Esophagus muscularis mucosa (tissue), 4 donors: Measurements from ENCODE around the gene HMOX1. TPM values are rescaled to one million over a fixed set of nuclear protein-coding genes. Genes with fewer than 3 reads are reported as not detected.

ENCODE experiments used
- DNase-seq: peaks from one replicate; pipeline ENCODE4 v3.0.0-alpha.2; 2017; ENCODE audit errors: extremely low spot score
- H3K27ac ChIP-seq, 4 donors: fragments of 200-600 bp; sonication (generic); replicated peaks in 1 of 4; 1 replicate in 3 of 4; 2 replicates in 1 of 4; pipeline ENCODE4 v1.5.1; 2016 to 2019; ENCODE audit warnings: mild to moderate bottlenecking in 1 of 4
- H3K27me3 ChIP-seq, 4 donors: fragments of 200-600 bp; sonication (generic); one replicate each; pipeline versions ENCODE4 v1.5.1 to v1.6.0; 2016 to 2019
- H3K36me3 ChIP-seq, 4 donors: fragments of 200-600 bp; sonication (generic); one replicate each; pipeline ENCODE4 v1.5.1; 2016 to 2019
- H3K4me1 ChIP-seq, 4 donors: fragments of 200-600 bp; sonication (generic); one replicate each; pipeline ENCODE4 v1.5.1; 2016 to 2019
- H3K4me3 ChIP-seq, 4 donors: fragments of 200-600 bp; sonication (generic); 1 replicate in 2 of 4; 2 replicates in 2 of 4; pipeline ENCODE4 v1.5.1; 2016 to 2019; ENCODE audit warnings: mild to moderate bottlenecking in 4 of 4, moderate library complexity in 1 of 4
- H3K9me3 ChIP-seq, 4 donors: fragments of 200-600 bp; sonication (generic); 1 replicate in 3 of 4; 2 replicates in 1 of 4; pipeline ENCODE4 v1.5.1; 2016 to 2019
- CTCF ChIP-seq, 3 experiments: fragments of 200-600 bp in 2 of 3; fragments of 450-650 bp in 1 of 3; sonication (generic) in 2 of 3; IDR thresholded peaks; one replicate each; pipeline ENCODE4 v1.5.1; 2017 to 2019; ENCODE audit warnings: antibody characterized with exemption in 3 of 3, mild to moderate bottlenecking in 2 of 3, moderate library complexity in 1 of 3
- EP300 ChIP-seq: sonication (generic); formaldehyde crosslinking; IDR thresholded peaks from one replicate; pipeline ENCODE4 v1.6.1; 2017; ENCODE audit warnings: antibody characterized with exemption
- POLR2A ChIP-seq: fragments of 450-650 bp; IDR thresholded peaks from one replicate; pipeline ENCODE4 v1.6.1; 2017; ENCODE audit warnings: antibody characterized with exemption, moderate library complexity, mild to moderate bottlenecking, low read depth
- POLR2AphosphoS5 ChIP-seq, 2 donors: sonication (generic); formaldehyde crosslinking; IDR thresholded peaks; one replicate each; pipeline ENCODE4 v1.6.1; 2017; ENCODE audit warnings: antibody characterized with exemption in 2 of 2
- WGBS: methylation state at CpG from one replicate; pipeline ENCODE4 v1.1.5; 2018; 5-methylcytosine and 5-hydroxymethylcytosine counted together
- intact Hi-C: fragments of 100-400 bp; cut with DNase I; formaldehyde crosslinking; loops from one replicate; pipeline ENCODE4 v1.15.1; 2023
- total RNA-seq, 4 donors: library from RNA; depleted of rRNA; stranded (reverse); fragments of >200 nt; gene quantifications; one replicate each; pipeline versions ENCODE4 v1.1.0 to v1.2.1, GENCODE V29; 2016

The HMOX1 gene
- total RNA-seq, 4 donors from 2014 or later, result 8.7 to 603 (median 13.0) TPM

- no peaks in the 10 kb centered on the region for H3K9me3 ChIP-seq
- H3K4me3 ChIP-seq, result no peak overlapping the region
- no peak for TF ChIP-seq CTCF (IDR thresholded peaks at IDR 0.05)
- no peak for TF ChIP-seq EP300
- TF ChIP-seq POLR2AphosphoS5 (IDR thresholded peaks at IDR 0.05), result no peak
- TF ChIP-seq POLR2A, result no peak
- intact Hi-C loops, result no loop called here
- H3K27me3 ChIP-seq, result peaks cover 0 to 22% (median 0%) of the 10 kb centered on the region in 4 donors
- DNase-seq, result no peak
- WGBS, result 73% methylated on average over 2 of the region's 2 CpGs
- no peaks in the 10 kb centered on the region for H3K36me3 ChIP-seq
- H3K27ac ChIP-seq, result no peak overlapping the region
- peaks cover 11 to 17% (median 16%) of the 10 kb centered on the region in 4 donors for H3K4me1 ChIP-seq
These were observed 10.9 kb upstream of the HMOX1 start for GRCh38 chr22:35369996-35370395.

- intact Hi-C loops, result no loop called here
- Histone ChIP-seq H3K4me3 (no peak overlapping the region), H3K4me1 (peaks cover 27 to 34% (median 29%) of the 10 kb centered on the region in 4 donors), H3K27ac (no peak overlapping the region), H3K9me3 (no peaks in the 10 kb centered on the region), H3K36me3 (no peaks in the 10 kb centered on the region), H3K27me3 (no peaks in the 10 kb centered on the region)
- WGBS, result 80% methylated on average over 6 of the region's 6 CpGs
- no peak for DNase-seq
- no peak for TF ChIP-seq POLR2AphosphoS5 (IDR thresholded peaks at IDR 0.05)
- TF ChIP-seq POLR2A, result no peak
These were observed 7.1 kb upstream of the HMOX1 start for GRCh38 chr22:35373781-35374180.

- no peaks in the 10 kb centered on the region for H3K9me3 ChIP-seq
- no peaks in the 10 kb centered on the region for H3K27me3 ChIP-seq
- H3K27ac ChIP-seq, result no peak overlapping the region
- WGBS, result 76% methylated on average over 3 of the region's 3 CpGs
- H3K4me3 ChIP-seq, result no peak overlapping the region
- no peaks in the 10 kb centered on the region for H3K36me3 ChIP-seq
- DNase-seq, result no peak
- TF ChIP-seq POLR2A (no peak), CTCF (IDR thresholded peaks at IDR 0.05) (no peak), EP300 (no peak), POLR2AphosphoS5 (IDR thresholded peaks at IDR 0.05) (no peak)
- peaks cover 26 to 36% (median 31%) of the 10 kb centered on the region in 4 donors for H3K4me1 ChIP-seq
- intact Hi-C loops, result no loop called here
These were observed 5.9 kb upstream of the HMOX1 start for GRCh38 chr22:35375031-35375430.

GRCh38 chr22:35375526-35375925, 5.4 kb upstream of the HMOX1 start:
- Histone ChIP-seq H3K27me3 (no peaks in the 10 kb centered on the region), H3K4me1 (peaks cover 28 to 41% (median 34%) of the 10 kb centered on the region in 4 donors), H3K4me3 (no peak overlapping the region), H3K9me3 (no peaks in the 10 kb centered on the region), H3K27ac (no peak overlapping the region), H3K36me3 (no peaks in the 10 kb centered on the region)
- 79% methylated on average over 5 of the region's 8 CpGs for WGBS
- intact Hi-C loops, result no loop called here
- TF ChIP-seq CTCF (IDR thresholded peaks at IDR 0.05) (no peak), EP300 (no peak), POLR2AphosphoS5 (IDR thresholded peaks at IDR 0.05) (no peak), POLR2A (no peak)
- no peak for DNase-seq

- Histone ChIP-seq H3K4me3 (peak overlapping the region; percentile 1 to 23 (median 1)), H3K9me3 (no peaks in the 10 kb centered on the region), H3K36me3 (no peaks in the 10 kb centered on the region), H3K27me3 (no peaks in the 10 kb centered on the region), H3K27ac (peak overlapping the region; percentile 74 to 76 (median 75)), H3K4me1 (peaks cover 35 to 46% (median 37%) of the 10 kb centered on the region in 4 donors)
- intact Hi-C loops, result no loop called here
- TF ChIP-seq EP300 (no peak), POLR2AphosphoS5 (IDR thresholded peaks at IDR 0.05) (peak; percentile 82 to 97)
- DNase-seq, result peak; percentile 99
- 21% methylated on average over 16 of the region's 17 CpGs for WGBS
These were observed 4.0 kb upstream of the HMOX1 start for GRCh38 chr22:35376728-35377472.
